ENCODE results near the gene DCAF11. TPM values are rescaled to one million over a fixed set of nuclear protein-coding genes. Genes with fewer than 3 reads are reported as not detected.
A peak's percentile ranks its signal among the peaks of the same experiment; 100 is the strongest.

The DCAF11 gene
- total RNA-seq, 2 experiments from 2014 or later: 94.1 to 98.2 TPM

DNA sequence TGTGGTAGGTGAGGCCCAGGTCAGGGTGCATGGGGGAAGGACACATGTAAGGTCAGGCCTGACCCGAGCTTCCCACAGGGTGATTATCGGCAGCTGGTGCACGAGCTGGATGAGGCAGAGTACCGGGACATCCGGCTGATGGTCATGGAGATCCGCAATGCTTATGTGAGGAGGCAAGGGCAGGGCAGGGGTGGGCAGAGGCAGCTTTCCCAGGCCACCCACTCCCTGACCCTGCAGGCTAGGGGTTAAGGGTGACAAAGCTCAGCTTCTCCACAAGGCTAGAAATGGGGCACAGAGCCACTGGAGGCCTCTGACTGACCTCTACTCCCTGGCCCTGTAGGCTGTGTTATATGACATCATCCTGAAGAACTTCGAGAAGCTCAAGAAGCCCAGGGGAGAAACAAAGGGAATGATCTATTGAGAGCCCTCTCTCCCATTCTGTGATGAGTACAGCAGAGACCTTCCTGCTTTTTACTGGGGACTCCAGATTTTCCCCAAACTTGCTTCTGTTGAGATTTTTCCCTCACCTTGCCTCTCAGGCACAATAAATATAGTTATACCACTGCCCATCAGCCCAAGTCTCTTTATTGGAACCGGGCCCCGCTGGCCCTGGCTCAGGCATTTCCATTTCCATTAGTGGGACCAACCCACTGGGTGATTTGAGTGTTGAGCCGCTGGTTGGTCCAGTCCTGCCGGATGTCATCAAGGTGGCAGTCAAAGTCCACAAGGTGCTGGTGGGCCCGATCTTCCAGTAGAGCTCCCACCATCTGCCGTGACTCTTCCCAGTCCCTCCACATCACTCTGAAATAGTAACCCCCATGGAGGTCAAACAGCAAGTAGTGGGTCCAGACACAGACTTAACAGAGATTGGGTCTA lies 24.1 kb downstream of the DCAF11 start:
- peak overlapping the region; percentile 58 for H3K27ac Mint-ChIP-seq
- no peaks in the 10 kb centered on the region for H3K9me3 Mint-ChIP-seq
- no peaks in the 10 kb centered on the region for H3K27me3 Mint-ChIP-seq
- CTCF ChIA-PET: interaction anchor here (1.4 to 3.5 kb wide), 3 partner anchors 23 to 25 kb away, joined by 5 to 32 read pairs (median 25); partner anchors contain the start of genes DCAF11, IRF9 and NRL
- POLR2A ChIA-PET: interaction anchor here (0.6 to 21.4 kb wide), 9 partner anchors 8 to 293 kb away, joined by 3 to 652 read pairs (median 21); partner anchors contain the start of genes CHMP4A, DCAF11, IPO4 and IRF9
- H3K4me3 Mint-ChIP-seq: peak overlapping the region; percentile 93
- peaks cover 56% of the 10 kb centered on the region for H3K4me1 Mint-ChIP-seq
- no peak for DNase-seq
- H3K36me3 Mint-ChIP-seq (ENCODE audit: low read depth): peaks cover 57% of the 10 kb centered on the region

DNA sequence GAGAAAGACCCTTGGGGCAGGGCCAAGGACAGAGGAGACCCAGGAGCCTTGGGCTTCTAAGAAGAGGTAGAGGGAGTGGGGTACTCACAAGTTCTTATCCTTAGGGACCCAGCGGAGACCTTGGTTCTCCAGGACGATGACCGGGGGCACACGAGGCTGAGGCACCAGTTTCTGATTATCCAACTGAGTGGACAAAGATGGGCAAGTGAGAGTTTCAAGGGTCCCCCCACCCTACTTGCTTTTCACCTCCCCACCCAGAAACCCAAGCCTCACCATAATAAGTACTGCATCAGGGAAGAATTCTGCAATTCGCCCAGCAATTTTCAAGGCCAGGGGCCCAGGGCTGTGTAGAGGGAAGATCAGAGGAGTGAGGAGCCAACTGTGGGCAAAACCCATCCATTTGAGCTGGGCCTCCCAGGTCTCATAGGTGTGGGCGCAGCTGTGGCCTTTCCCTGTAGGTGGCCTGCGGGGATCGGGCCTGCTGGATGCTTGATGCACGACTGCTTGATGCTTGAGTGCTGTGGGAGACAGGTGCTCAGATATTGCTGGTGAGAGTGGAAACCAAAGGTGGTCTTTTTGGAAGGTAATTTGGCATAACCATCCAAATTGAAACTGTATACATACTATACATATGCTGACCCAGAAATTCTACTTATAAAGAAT lies 24.8 kb downstream of the DCAF11 start:
- POLR2A ChIA-PET: interaction anchor here (2.1 to 21.4 kb wide), 9 partner anchors 7 to 292 kb away, joined by 7 to 652 read pairs (median 15); partner anchors contain the start of genes CHMP4A, DCAF11, IPO4 and IRF9
- H3K4me3 Mint-ChIP-seq: peak overlapping the region; percentile 93

DNA sequence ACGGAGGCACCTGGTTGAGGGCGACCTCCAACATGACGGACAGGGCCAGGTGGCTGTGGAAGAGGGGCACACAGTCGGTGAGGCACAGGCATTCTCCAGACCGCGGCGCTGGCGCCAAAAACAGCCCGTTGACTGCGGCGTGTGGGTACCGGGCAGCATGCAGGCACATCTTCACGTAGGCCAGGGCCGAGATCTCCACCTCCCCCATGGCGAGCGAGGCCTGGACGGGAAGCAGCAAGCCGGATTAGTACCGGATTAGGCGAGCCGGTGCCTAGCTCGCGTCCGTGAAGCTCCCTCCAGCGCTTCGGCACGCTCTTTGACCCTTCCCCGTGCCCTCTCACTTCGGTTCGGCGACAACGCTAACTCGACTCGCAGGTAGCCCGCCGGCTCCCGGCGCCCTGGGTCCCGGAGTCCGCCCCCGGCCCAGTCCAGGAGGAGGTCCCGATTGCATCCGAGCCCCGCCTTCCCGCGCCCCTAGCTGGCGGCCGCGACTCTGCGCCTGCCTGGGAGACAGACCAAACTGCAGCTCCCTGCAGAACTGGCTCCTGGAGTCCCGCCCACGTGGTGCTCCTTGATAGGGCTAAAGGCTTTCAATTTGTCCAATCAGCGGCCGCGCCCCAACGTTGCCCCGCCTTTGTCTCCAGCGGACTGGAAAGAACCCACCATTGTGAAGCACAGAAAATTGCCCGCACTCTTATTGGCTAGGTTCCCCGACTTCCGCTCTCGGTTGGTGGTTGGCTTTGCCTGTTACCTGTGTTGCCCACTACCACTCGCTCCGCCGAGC lies 26.7 kb downstream of the DCAF11 start, which contains the start of gene EMC9:
EMC9 (minus strand) TSS at position 495 of the 784 bp plus-strand sequence; CDS start at position 208, 287 bp downstream.
- CTCF ChIA-PET: interaction anchor here (0.6 to 2.9 kb wide), 16 partner anchors 9 to 167 kb away, joined by 3 to 32 read pairs (median 4); partner anchors contain the start of genes CHMP4A, DCAF11, IRF9 and MDP1
- peak; percentile 100 for DNase-seq

More for the DNA sequence above, 24.8 kb downstream of the DCAF11 start:
- CTCF ChIA-PET: interaction anchor here (1.2 to 2.9 kb wide), 3 partner anchors 12 to 25 kb away, joined by 3 to 32 read pairs (median 5); partner anchors contain the start of genes DCAF11, IRF9 and NRL
- DNase-seq: peak; percentile 49
- Mint-ChIP-seq H3K4me1 (peaks cover 63% of the 10 kb centered on the region), H3K27me3 (no peaks in the 10 kb centered on the region), H3K36me3 (ENCODE audit: low read depth) (peaks cover 65% of the 10 kb centered on the region), H3K27ac (peak overlapping the region; percentile 58), H3K9me3 (no peaks in the 10 kb centered on the region)

DNA sequence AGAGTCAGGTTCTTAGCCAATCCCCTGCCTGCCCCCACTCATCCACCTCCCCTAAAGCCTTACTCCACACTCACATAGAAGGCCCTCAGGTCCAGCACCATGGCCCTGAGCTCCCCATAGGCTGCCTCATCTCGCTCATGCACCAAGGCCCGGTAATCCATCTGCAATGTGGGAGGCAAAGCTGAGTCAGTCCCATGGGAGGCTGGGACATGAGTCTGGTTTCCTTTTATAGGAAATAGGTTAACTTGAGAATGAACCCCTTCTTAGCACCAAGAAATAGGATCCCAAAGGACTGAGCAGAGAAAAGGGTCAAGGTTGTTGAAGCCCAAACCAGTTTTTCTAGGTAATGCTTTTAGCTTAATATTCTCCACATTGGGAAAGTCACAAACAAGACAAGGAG lies 28.9 kb downstream of the DCAF11 start:
- POLR2A ChIA-PET: interaction anchor here (1.1 to 21.4 kb wide), 3 partner anchors 19 to 49 kb away, joined by 4 to 652 read pairs (median 448); partner anchors contain the start of genes DCAF11, IRF9, NRL and PCK2
- Mint-ChIP-seq H3K36me3 (ENCODE audit: low read depth) (peaks cover 82% of the 10 kb centered on the region), H3K9me3 (no peaks in the 10 kb centered on the region), H3K27me3 (no peaks in the 10 kb centered on the region), H3K4me1 (peaks cover 61% of the 10 kb centered on the region), H3K27ac (peak overlapping the region; percentile 74), H3K4me3 (no peak overlapping the region)
- CTCF ChIA-PET: interaction anchor here (2.6 kb wide), 1 partner anchor 17 kb away, joined by 10 read pairs; the partner anchor contains the start of gene IRF9
- no peak for DNase-seq

More for the DNA sequence above, 26.7 kb downstream of the DCAF11 start, which contains the start of gene EMC9:
- no peaks in the 10 kb centered on the region for H3K27me3 Mint-ChIP-seq
- POLR2A ChIA-PET: interaction anchor here (0.7 to 21.4 kb wide), 27 partner anchors 9 to 290 kb away, joined by 3 to 652 read pairs (median 6); partner anchors contain the start of genes CHMP4A, DCAF11, DHRS4L2 and IPO4
- H3K4me3 Mint-ChIP-seq: peak within 1 kb of the TSS; percentile 93
- peaks cover 73% of the 10 kb centered on the region for H3K4me1 Mint-ChIP-seq
- H3K9me3 Mint-ChIP-seq: no peaks in the 10 kb centered on the region
- H3K36me3 Mint-ChIP-seq (ENCODE audit: low read depth): peaks cover 84% of the 10 kb centered on the region
- peak within 1 kb of the TSS; percentile 92 for H3K27ac Mint-ChIP-seq

DNA sequence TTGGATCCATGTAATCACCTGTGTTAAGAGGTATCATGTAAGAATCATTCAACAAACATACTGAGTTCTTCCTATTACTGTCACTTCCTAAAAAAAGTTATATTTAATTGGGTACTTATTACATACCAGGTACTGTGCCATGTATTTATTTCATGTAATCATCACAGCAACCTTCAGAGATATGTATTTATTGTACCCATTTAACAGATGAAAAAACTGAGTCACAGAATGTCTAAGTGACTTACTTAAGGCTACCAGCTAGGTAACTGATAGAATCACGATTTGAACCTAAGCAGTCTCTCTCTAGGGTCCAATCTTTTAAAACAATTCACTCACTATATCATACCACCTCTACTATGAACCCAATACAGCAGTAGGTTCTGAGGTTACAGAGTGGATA lies 29.9 kb downstream of the DCAF11 start:
- H3K36me3 Mint-ChIP-seq (ENCODE audit: low read depth): peaks cover 82% of the 10 kb centered on the region
- no peaks in the 10 kb centered on the region for H3K9me3 Mint-ChIP-seq
- H3K27me3 Mint-ChIP-seq: no peaks in the 10 kb centered on the region
- ChIA-PET POLR2A (interaction anchor here (1.1 to 21.4 kb wide), 5 partner anchors 7 to 70 kb away, joined by 4 to 652 read pairs (median 99); partner anchors contain the start of genes CHMP4A, DCAF11, IRF9 and MDP1), CTCF (interaction anchor here (2.6 kb wide), 1 partner anchor 16 kb away, joined by 10 read pairs; the partner anchor contains the start of gene IRF9)
- no peak for DNase-seq
- H3K4me1 Mint-ChIP-seq: peaks cover 61% of the 10 kb centered on the region
- H3K27ac Mint-ChIP-seq: peak overlapping the region; percentile 41
- peak overlapping the region; percentile 49 for H3K4me3 Mint-ChIP-seq

DNA sequence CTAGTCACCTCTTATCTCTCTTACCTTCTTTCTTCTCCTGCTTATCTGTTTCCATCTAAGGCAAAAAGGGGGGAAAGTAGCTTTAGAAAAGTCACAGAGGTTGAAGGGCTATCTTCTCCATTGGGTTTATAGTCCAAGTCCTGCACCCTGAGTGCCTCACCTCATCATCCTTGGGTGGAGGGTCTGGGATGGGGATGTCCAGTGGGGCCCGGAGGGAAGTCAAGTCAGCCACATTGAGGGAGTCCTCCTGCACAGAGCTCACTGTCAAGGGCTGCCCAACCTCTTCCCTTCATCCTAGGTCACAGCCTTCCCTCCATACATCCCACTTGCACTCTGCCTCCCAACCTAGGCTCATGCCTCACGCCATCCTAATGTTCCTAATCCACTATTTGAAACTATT lies 30.6 kb downstream of the DCAF11 start:
- Mint-ChIP-seq H3K36me3 (ENCODE audit: low read depth) (peaks cover 81% of the 10 kb centered on the region), H3K9me3 (no peaks in the 10 kb centered on the region), H3K27me3 (no peaks in the 10 kb centered on the region), H3K4me1 (peaks cover 62% of the 10 kb centered on the region), H3K27ac (peak overlapping the region; percentile 99), H3K4me3 (peak overlapping the region; percentile 96)
- no peak for DNase-seq
- ChIA-PET POLR2A (interaction anchor here (0.9 to 21.4 kb wide), 16 partner anchors 8 to 285 kb away, joined by 3 to 652 read pairs (median 23); partner anchors contain the start of genes CBLN3, CHMP4A, DCAF11 and IPO4), CTCF (interaction anchor here (1.5 to 4.6 kb wide), 5 partner anchors 9 to 152 kb away, joined by 5 to 76 read pairs (median 12); partner anchors contain the start of genes DCAF11, IRF9, NRL and PCK2)

DNA sequence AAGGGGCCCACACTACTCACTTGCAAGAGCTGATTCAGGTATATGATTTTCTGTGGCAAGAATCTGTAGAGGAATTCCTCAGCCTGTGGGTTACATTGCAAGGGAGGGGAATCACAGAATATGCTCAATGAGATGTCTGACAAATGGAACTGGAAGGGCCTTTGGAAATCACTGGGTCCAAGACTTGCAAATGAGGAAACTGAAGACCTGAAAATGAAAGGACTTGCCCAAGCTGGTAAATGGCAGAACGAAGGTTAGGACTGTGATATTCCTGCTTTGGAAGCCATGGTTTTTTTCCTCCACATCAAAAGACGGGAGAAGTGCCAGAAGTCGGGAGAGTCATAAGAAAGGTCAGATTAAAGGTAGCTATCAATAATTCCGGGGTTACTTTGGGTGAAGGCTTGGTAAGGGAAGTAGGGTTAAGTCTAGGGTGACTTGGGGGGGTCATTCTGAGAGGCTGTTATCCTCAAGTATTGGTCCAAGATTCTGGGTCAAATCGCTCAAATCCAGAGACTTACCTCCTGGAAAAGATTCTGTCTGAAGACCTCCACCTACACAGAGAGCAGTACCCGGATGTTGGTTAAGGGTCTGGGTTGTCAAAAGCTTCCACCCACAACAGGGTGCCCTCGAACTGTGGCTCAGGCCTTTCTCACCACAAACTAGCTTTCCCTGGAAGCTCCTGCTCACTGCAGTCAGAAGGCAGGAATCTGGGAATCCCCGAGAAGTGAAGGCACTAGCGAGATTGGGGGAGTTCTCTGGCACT lies 31.3 kb downstream of the DCAF11 start:
- Mint-ChIP-seq H3K36me3 (ENCODE audit: low read depth) (peaks cover 82% of the 10 kb centered on the region), H3K4me1 (peaks cover 60% of the 10 kb centered on the region), H3K9me3 (no peaks in the 10 kb centered on the region), H3K27ac (peak overlapping the region; percentile 99), H3K27me3 (no peaks in the 10 kb centered on the region), H3K4me3 (peak overlapping the region; percentile 96)
- no peak for DNase-seq
- ChIA-PET POLR2A (interaction anchor here (0.9 to 21.4 kb wide), 21 partner anchors 9 to 284 kb away, joined by 3 to 652 read pairs (median 8); partner anchors contain the start of genes CARMIL3, CBLN3, CHMP4A and DCAF11), CTCF (interaction anchor here (1.0 to 4.6 kb wide), 11 partner anchors 10 to 162 kb away, joined by 3 to 76 read pairs (median 8); partner anchors contain the start of genes CIDEB, DCAF11, IRF9 and NRL)

DNA sequence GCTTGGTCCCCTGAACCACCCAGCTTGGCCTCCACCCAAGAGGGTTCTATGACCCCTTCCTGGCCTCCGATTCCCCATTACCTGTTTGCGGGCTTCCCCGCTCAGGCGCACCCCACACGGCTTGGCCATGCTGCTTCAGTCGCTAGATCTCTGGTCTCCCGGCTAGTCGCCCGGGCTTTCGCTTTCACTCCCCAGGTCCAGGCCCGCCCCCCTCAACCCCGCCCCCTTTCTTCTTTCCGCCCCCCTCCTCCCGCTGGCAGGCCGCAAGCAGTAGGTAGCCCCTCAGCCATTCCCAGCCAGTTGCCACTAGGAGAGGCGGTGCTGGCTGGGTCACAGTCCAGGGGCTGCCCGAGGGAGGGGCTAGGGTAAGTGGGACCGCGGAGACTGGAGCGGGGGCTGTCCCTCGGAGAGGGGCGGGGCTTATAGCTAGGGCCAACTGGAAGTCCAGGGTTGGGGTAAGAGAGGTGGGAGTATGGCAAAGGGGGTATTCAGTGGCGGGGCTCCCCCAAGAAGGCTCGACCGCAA lies 31.9 kb downstream of the DCAF11 start, which contains the start of gene PSME2:
PSME2 (minus strand) TSS at position 158 of the 525 bp plus-strand sequence; CDS start at position 129, 29 bp downstream.
- Mint-ChIP-seq H3K9me3 (no peaks in the 10 kb centered on the region), H3K36me3 (ENCODE audit: low read depth) (peaks cover 81% of the 10 kb centered on the region), H3K27me3 (no peaks in the 10 kb centered on the region), H3K27ac (peak within 1 kb of the TSS; percentile 99), H3K4me1 (peaks cover 63% of the 10 kb centered on the region), H3K4me3 (peak within 1 kb of the TSS; percentile 96)
- peak; percentile 91 for DNase-seq
- ChIA-PET POLR2A (interaction anchor here (0.9 to 21.4 kb wide), 25 partner anchors 9 to 284 kb away, joined by 3 to 652 read pairs (median 7); partner anchors contain the start of genes CARMIL3, CBLN3, CHMP4A and DCAF11), CTCF (interaction anchor here (1.0 to 4.6 kb wide), 14 partner anchors 9 to 285 kb away, joined by 3 to 76 read pairs (median 6); partner anchors contain the start of genes CIDEB, DCAF11, IRF9 and NRL)

DNA sequence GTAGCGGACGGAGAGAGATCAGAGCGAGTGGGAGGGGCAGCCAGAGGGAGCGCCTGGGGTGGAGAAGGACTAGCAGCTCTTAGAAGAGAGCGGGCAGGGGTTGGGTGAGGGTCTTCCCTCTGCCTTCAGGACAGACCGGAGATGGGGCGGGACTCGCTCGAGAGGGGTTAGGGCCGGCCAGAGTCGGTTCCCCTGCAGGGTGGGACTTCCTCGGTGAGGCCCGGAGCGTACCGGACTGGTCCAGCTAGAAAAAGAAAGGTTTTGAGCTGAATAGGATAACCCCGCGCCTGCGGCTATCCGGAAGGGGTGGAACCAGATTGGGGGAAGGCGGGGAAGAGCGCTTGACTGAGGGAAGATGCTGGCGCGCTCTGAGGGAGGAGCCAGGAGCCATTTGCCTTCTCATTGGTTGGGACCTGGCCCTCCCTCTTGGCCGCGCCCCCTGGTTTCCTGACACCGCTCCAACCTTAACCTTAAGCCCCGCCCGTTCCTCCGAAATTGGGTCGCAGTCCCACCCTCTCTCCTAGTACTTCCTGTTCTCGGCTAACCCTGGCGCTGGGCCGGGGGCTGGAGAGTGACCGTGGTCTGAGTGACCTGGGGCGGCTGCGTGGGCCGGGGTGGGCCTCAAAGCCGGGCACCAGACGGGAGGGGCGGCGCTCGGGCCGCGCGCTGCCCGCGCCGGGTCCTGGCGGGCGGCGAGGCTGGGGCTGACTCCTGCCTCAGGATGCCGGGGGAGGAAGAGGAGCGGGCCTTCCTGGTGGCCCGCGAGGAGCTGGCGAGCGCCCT lies 32.6 kb downstream of the DCAF11 start, which contains the start of gene RNF31:
RNF31 (plus strand) TSS at position 521 of the 783 bp plus-strand sequence; CDS start at position 722, 201 bp downstream.
- peaks cover 80% of the 10 kb centered on the region for H3K36me3 Mint-ChIP-seq (ENCODE audit: low read depth)
- peak within 1 kb of the TSS; percentile 96 for H3K4me3 Mint-ChIP-seq
- peak; percentile 99 for DNase-seq
- H3K27ac Mint-ChIP-seq: peak within 1 kb of the TSS; percentile 99
- ChIA-PET POLR2A (interaction anchor here (1.0 to 21.4 kb wide), 22 partner anchors 10 to 283 kb away, joined by 3 to 652 read pairs (median 8); partner anchors contain the start of genes CBLN3, CHMP4A, DCAF11 and IPO4), CTCF (interaction anchor here (1.0 to 4.6 kb wide), 15 partner anchors 9 to 285 kb away, joined by 3 to 76 read pairs (median 5); partner anchors contain the start of genes CIDEB, DCAF11, IRF9 and NRL)
- H3K9me3 Mint-ChIP-seq: no peaks in the 10 kb centered on the region
- no peaks in the 10 kb centered on the region for H3K27me3 Mint-ChIP-seq
- H3K4me1 Mint-ChIP-seq: peaks cover 58% of the 10 kb centered on the region
